ENCODE measurements around the gene TMEM128. TPM values are rescaled to one million over a fixed set of nuclear protein-coding genes. Genes with fewer than 3 reads are reported as not detected.

The TMEM128 gene
- polyA plus RNA-seq, 1 of the 3 experiments (the other 2 are of a cell fraction), result 33.7 TPM

DNA sequence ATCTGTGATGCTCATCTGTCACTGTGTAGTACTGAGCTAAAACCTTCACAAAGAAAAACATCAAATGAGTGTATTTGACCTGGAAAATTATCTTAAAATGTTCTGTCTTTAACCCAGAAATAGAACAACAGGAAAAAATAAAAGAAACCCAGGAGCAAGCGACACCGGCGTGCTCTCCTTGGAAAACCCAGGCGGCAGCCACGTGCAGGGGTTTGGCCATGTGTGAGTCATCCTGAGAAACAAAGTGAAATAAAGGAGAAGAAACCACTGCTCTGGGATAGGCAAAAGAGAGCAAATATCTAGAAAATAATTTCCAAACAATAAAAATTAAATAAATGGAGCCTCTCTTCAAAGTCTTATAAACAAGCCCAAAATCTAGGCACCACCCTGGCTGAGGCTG is 20.0 kb upstream of the TMEM128 start:
- CTCF ChIA-PET, result interaction anchor here (1.2 kb wide), 1 partner anchor 16 kb away, joined by 3 read pairs; no protein-coding TSS in a partner anchor
- Histone ChIP-seq H3K79me2 (ENCODE audit: insufficient read depth) (no peaks in the 10 kb centered on the region), H3K4me1 (ENCODE audit: control insufficient read depth in 1 of 2, insufficient read depth in 2 of 2, low read depth in 1 of 2, low read length in 1 of 2) (no peaks in the 10 kb centered on the region), H3K36me3 (replicated peaks in 1 of 2; ENCODE audit: control insufficient read depth in 1 of 2, insufficient read depth in 2 of 2, low read length in 1 of 2) (peaks cover 7 to 35% of the 10 kb centered on the region in 2 experiments), H3K4me3 (ENCODE audit: low read depth in 2 of 2, low read length in 1 of 2) (no peak overlapping the region), H3K9me3 (no peaks in the 10 kb centered on the region), H3K27ac (ENCODE audit: low read depth in 2 of 2, low read length in 1 of 2) (no peak overlapping the region), H2AFZ (ENCODE audit: low read depth) (no peak overlapping the region), H3K9ac (no peak overlapping the region), H4K20me1 (ENCODE audit: insufficient read depth) (no peaks in the 10 kb centered on the region), H3K4me2 (no peak overlapping the region), H3K27me3 (ENCODE audit: insufficient read depth) (no peaks in the 10 kb centered on the region), H3K9me2 (no peaks in the 10 kb centered on the region), H3F3A (replicated peaks; ENCODE audit: insufficient read depth) (no peaks in the 10 kb centered on the region)
- DNase-seq, result no peak
- WGBS (ENCODE audit: low lambda C conversion rate), result 90% methylated on average over 5 of the region's 5 CpGs
- POLR2A ChIA-PET, result no interaction called here
- no peak for TF ChIP-seq NRF1 (IDR thresholded peaks at IDR 0.05; ENCODE audit: low read depth, low read length)

DNA sequence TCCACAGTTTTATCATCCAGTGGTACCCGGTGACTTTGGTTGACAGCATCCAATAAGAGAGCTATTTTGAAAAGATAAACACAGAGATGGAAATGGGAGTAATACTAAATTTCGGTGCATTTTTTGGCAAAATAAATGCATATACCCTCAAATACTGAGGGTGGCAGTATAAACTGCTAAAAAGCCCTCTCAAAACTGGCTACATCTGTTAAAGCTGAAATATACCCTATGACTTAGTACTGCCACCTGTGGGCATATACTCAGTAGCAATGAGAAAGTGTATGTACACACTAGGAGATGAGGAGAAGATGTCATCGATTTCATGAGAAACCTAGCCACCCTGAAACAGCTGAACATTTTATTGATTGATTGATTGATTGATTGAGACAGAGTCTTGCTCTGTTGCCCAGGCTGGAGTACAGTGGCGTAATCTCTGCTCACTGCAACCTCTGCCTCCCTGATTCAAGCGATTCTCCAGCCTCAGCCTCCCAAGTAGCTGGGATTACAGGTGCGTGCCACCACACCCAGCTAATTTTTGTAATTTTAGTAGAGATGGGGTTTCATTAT is 12.2 kb upstream of the TMEM128 start:
- TF ChIP-seq, protein P1, sequence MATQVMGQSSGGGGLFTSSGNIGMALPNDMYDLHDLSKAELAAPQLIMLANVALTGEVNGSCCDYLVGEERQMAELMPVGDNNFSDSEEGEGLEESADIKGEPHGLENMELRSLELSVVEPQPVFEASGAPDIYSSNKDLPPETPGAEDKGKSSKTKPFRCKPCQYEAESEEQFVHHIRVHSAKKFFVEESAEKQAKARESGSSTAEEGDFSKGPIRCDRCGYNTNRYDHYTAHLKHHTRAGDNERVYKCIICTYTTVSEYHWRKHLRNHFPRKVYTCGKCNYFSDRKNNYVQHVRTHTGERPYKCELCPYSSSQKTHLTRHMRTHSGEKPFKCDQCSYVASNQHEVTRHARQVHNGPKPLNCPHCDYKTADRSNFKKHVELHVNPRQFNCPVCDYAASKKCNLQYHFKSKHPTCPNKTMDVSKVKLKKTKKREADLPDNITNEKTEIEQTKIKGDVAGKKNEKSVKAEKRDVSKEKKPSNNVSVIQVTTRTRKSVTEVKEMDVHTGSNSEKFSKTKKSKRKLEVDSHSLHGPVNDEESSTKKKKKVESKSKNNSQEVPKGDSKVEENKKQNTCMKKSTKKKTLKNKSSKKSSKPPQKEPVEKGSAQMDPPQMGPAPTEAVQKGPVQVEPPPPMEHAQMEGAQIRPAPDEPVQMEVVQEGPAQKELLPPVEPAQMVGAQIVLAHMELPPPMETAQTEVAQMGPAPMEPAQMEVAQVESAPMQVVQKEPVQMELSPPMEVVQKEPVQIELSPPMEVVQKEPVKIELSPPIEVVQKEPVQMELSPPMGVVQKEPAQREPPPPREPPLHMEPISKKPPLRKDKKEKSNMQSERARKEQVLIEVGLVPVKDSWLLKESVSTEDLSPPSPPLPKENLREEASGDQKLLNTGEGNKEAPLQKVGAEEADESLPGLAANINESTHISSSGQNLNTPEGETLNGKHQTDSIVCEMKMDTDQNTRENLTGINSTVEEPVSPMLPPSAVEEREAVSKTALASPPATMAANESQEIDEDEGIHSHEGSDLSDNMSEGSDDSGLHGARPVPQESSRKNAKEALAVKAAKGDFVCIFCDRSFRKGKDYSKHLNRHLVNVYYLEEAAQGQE (IDR thresholded peaks at IDR 0.05; ENCODE audit: low read depth, low read length), result no peak
- no peak for TF ChIP-seq CHD2 (IDR thresholded peaks at IDR 0.05; ENCODE audit: low read length, partially characterized antibody)
- TF ChIP-seq GATA2 (CRISPR knock-in tag; IDR thresholded peaks at IDR 0.05), result no peak
- no peak for TF ChIP-seq EP300 (IDR thresholded peaks at IDR 0.05; ENCODE audit: borderline replicate concordance in 1 of 2, low read depth in 1 of 2, low read length in 1 of 2)
- TF ChIP-seq MXI1 (IDR thresholded peaks at IDR 0.05; ENCODE audit: low read depth, low read length), result no peak
- TF ChIP-seq FOXM1 (IDR thresholded peaks at IDR 0.05; ENCODE audit: low read depth), result no peak
- TF ChIP-seq NFIC (IDR thresholded peaks at IDR 0.05; ENCODE audit: borderline replicate concordance), result no peak
- no peak for TF ChIP-seq POLR2AphosphoS5 (IDR thresholded peaks at IDR 0.05; ENCODE audit: low read depth, low read length)
- TF ChIP-seq NRF1 (IDR thresholded peaks at IDR 0.05; ENCODE audit: low read depth, low read length), result no peak
- TF ChIP-seq RAD21 (IDR thresholded peaks at IDR 0.05; ENCODE audit: low read length), result peak; percentile 59
- no peak for TF ChIP-seq TCF12 (IDR thresholded peaks at IDR 0.05)
- TF ChIP-seq GABPA (IDR thresholded peaks at IDR 0.05; ENCODE audit: low read depth), result no peak
- TF ChIP-seq, protein P2, sequence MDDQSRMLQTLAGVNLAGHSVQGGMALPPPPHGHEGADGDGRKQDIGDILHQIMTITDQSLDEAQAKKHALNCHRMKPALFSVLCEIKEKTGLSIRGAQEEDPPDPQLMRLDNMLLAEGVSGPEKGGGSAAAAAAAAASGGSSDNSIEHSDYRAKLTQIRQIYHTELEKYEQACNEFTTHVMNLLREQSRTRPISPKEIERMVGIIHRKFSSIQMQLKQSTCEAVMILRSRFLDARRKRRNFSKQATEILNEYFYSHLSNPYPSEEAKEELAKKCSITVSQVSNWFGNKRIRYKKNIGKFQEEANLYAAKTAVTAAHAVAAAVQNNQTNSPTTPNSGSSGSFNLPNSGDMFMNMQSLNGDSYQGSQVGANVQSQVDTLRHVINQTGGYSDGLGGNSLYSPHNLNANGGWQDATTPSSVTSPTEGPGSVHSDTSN (IDR thresholded peaks at IDR 0.05), result no peak
- TF ChIP-seq, protein P3, sequence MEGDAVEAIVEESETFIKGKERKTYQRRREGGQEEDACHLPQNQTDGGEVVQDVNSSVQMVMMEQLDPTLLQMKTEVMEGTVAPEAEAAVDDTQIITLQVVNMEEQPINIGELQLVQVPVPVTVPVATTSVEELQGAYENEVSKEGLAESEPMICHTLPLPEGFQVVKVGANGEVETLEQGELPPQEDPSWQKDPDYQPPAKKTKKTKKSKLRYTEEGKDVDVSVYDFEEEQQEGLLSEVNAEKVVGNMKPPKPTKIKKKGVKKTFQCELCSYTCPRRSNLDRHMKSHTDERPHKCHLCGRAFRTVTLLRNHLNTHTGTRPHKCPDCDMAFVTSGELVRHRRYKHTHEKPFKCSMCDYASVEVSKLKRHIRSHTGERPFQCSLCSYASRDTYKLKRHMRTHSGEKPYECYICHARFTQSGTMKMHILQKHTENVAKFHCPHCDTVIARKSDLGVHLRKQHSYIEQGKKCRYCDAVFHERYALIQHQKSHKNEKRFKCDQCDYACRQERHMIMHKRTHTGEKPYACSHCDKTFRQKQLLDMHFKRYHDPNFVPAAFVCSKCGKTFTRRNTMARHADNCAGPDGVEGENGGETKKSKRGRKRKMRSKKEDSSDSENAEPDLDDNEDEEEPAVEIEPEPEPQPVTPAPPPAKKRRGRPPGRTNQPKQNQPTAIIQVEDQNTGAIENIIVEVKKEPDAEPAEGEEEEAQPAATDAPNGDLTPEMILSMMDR (IDR thresholded peaks at IDR 0.05), result peak; percentile 63
- TF ChIP-seq, protein P4, sequence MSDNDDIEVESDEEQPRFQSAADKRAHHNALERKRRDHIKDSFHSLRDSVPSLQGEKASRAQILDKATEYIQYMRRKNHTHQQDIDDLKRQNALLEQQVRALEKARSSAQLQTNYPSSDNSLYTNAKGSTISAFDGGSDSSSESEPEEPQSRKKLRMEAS (IDR thresholded peaks at IDR 0.05; ENCODE audit: low read depth), result no peak
- TF ChIP-seq RXRA (IDR thresholded peaks at IDR 0.05; ENCODE audit: borderline replicate concordance, low read depth), result no peak
- no peak for TF ChIP-seq FOXJ3 (CRISPR knock-in tag; IDR thresholded peaks at IDR 0.05)
- 0 out of 2 replicates have a peak, but pooled peaks have one; percentile 20 for TF ChIP-seq SMC3 (IDR thresholded peaks at IDR 0.05; ENCODE audit: low read depth, low read length)
- peak; percentile 59 for DNase-seq
- Histone ChIP-seq H3K27me3 (ENCODE audit: insufficient read depth) (no peaks in the 10 kb centered on the region), H3K4me2 (peak overlapping the region; percentile 6; the same call in 1 of the 2 replicates), H4K20me1 (ENCODE audit: insufficient read depth) (no peaks in the 10 kb centered on the region), H3K27ac (ENCODE audit: low read depth in 2 of 2, low read length in 1 of 2) (no peak overlapping the region), H2AFZ (ENCODE audit: low read depth) (0 out of 2 replicates have a peak overlapping the region, but pooled peaks have one; percentile 60), H3K36me3 (replicated peaks in 1 of 2; ENCODE audit: control insufficient read depth in 1 of 2, insufficient read depth in 2 of 2, low read length in 1 of 2) (no peaks in the 10 kb centered on the region), H3K4me3 (ENCODE audit: low read depth in 2 of 2, low read length in 1 of 2) (no peak overlapping the region), H3K9ac (no peak overlapping the region), H3K79me2 (ENCODE audit: insufficient read depth) (no peaks in the 10 kb centered on the region), H3K4me1 (ENCODE audit: control insufficient read depth in 1 of 2, insufficient read depth in 2 of 2, low read depth in 1 of 2, low read length in 1 of 2) (no peaks in the 10 kb centered on the region), H3K9me3 (no peaks in the 10 kb centered on the region), H3K9me2 (no peaks in the 10 kb centered on the region), H3F3A (replicated peaks; ENCODE audit: insufficient read depth) (no peaks in the 10 kb centered on the region)
- CTCF ChIA-PET, result interaction anchor here (0.8 to 2.0 kb wide), 17 partner anchors 9 to 397 kb away, joined by 3 to 10 read pairs (median 5); partner anchors contain the start of gene TMEM128
- 43% methylated on average over 4 of the region's 6 CpGs for WGBS (ENCODE audit: low lambda C conversion rate)
- POLR2A ChIA-PET, result no interaction called here

Measured in SK-N-SH (cell line).